HG03045 (cell line): ENCODE measurements around the gene MAN2C1.
"Not testable (repeated sequence)": the region's sequence is repeated elsewhere in the genome, so short reads cannot be mapped to it uniquely, and the experiment has no call there.

Source experiments
- ATAC-seq: cut with Tn5 transposase; IDR thresholded peaks from one replicate; pipeline ENCODE4 v1.9.1; 2021; ENCODE audit warnings: mild to moderate bottlenecking, moderate library complexity; ENCODE audit not compliant: unreplicated experiment

The MAN2C1 gene

GRCh38 chr15:75347222-75348033 lies 21.0 kb downstream of the MAN2C1 start:
- no peak for ATAC-seq

- ATAC-seq: no peak
Observed at GRCh38 chr15:75346796-75347221, 21.6 kb downstream of the MAN2C1 start, which contains the start of gene NEIL1. TSS of gene NEIL1 (plus strand) at chr15:75347039. CDS start at chr15:75348906, 1,867 bp downstream.

- ATAC-seq: not testable (repeated sequence)
Observed at GRCh38 chr15:75343953-75344352, 24.5 kb downstream of the MAN2C1 start.

DNA sequence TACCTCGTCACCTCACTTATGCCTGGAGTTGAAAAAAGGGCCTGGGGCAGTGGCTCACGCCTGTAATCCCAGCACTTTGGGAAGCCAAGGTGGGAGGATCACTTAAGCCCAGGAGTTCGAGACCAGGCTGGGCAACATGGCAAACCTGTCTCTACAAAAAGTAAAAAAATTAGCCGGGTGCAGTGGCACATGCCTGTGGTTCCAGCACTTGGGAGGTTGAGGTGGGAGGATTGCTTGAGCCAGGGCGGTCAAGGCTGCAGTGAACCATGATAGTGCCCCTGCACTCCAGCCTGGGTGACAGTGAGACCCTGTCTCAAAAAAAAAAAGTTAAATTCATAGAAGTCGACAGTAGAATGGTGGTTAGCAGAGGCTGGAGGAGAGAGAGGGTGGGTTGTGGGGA lies 26.2 kb downstream of the MAN2C1 start:
- no peak for ATAC-seq

- ATAC-seq: no peak
Observed at GRCh38 chr15:75339531-75340240, 28.7 kb downstream of the MAN2C1 start.

DNA sequence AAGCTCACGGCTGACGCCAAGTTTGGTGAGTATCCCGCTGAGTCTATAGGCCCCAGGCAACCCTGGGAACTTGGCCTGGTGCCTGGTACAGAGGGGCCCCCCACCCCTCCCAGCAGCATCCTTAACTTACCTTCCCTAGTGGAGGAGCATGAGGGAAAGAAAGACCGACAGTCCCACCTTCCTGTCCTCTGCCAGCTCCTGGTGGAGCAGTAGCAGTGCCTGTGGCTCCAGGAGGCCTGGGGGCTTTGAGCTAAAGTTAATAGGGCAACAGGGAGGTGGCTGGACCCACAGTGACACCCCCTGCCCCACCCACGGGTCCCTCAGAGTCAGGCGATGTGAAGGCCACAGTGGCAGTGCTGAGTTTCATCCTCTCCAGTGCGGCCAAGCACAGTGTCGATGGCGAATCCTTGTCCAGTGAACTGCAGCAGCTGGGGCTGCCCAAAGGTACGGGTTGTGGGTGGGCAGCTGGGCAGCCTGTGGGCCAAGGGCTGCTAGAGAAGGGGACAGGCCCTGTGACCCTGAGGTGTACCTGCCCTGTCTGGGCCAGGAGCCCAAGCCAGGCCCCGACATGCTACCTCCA lies 29.7 kb downstream of the MAN2C1 start:
- ATAC-seq: no peak

GRCh38 chr15:75335705-75336355 lies 32.6 kb downstream of the MAN2C1 start, which contains the start of gene COMMD4:
TSS of gene COMMD4 (plus strand) at chr15:75336063. CDS start at chr15:75336090, 27 bp downstream.
- peak; percentile 77 for ATAC-seq

DNA sequence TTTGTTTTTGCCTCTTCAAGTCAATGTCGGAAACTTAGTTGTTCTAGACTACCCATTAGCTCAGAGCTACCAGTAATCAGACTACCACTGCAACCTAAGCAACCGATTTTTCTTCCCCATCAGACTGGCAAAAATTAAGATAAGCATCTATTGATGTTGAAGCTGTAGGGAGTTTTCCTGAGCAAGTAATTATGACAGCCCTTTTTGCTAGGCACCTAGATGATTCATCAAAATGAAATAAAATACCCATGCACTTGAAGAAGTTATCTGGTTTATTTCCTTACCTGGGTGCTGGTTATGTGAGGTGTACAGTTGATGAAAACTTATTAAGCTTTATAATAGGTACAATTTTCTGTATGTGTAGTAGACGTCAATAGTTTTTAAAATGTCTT lies 33.1 kb downstream of the MAN2C1 start:
- no peak for ATAC-seq

DNA sequence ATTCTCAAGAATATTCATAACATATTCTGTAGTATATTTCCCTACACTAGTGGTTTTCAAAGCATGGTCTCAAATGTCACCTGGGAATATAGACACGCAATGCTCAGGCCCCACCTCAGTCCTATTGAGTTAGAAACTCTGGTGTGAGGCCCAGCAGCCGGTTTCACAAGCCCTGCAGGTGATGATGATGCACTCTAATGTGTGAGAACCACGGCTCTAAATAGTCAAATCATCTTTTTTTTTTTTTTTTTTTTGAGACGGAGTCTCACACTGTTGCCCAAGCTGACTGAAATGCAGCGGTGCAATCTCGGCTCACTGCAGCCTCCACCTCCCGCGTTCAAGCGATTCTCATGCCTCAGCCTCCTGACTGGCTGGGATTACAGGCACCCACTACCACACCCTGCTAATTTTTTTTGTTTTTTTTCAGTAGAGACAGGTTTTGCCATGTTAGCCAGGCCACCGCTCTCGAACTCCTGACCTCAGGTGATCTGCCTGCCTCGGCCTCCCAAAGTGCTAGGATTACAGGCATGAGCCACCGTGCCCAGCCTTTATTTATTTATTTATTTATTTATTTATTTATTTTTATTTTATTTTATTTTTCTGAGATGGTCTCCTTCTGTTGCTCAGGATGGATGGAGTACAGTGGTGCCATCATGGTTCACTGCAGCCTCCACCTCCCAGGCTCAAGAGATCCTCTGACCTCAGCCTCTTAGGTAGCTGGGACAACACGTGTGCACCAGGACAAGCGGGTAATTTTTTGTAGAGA lies 34.6 kb downstream of the MAN2C1 start:
- ATAC-seq: not testable (repeated sequence)

- not testable (repeated sequence) for ATAC-seq
Observed at GRCh38 chr15:75332093-75332492, 36.3 kb downstream of the MAN2C1 start.

- ATAC-seq: no peak
Observed at GRCh38 chr15:75329571-75329970, 38.8 kb downstream of the MAN2C1 start.

DNA sequence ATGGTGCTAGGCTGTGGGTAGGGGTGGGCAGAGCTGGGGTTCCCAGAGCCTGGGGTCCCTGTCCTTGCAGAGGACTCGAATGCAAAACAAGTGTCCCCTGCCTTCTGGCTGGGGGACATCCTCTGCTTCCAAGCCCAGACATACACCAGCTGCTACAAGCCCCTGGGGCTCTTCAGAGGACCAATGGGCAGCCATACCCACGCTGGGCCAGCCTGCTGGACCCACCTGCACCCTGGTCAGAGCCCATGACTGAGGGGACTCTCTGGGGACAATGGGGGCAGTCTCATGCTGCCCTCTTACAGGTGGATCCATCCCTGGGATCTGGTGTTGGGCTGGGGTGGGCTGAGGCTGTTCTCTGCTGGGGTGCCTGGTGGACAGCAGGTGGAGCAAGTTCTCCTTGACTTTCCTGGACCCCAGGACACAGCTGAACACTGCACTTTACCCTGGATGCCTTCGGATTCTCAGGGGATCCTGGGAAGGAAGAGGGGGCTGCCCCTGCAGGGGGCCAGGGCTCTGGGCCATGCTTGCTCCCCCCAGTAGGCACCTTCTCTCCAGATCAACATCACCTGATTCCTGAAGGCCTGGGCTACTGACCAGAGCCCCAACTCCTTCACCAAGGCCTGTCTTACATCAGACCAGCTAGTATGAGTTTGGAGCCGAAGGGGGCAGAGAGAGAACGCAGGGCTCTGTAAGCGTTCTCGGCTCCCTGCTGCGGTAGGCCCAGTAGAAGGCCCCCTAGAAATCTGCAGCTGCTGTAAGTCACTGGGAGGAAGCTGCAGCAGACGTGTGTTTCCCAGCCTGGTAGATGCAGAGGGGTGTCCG lies 39.7 kb downstream of the MAN2C1 start:
- no peak for ATAC-seq

DNA sequence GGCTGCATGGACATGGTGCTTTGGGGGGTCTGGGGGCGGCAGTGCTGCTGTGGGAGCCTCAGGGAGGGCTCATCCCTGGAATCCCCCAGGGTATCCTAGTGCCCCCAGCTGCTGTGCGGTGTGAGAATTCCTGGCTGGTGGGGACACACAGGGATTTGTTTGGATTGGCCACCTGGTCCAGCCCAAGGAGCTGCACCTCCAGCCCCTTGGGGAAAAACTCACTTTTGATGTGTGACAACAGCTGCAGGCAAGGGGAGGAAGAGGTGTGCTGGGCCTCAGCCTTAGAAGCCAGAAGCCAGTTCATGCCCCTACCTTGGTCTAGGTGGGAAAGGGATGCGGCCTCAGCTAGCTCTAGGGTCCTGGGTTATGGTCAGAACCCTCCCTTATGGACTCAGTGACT lies 40.9 kb downstream of the MAN2C1 start:
- no peak for ATAC-seq

DNA sequence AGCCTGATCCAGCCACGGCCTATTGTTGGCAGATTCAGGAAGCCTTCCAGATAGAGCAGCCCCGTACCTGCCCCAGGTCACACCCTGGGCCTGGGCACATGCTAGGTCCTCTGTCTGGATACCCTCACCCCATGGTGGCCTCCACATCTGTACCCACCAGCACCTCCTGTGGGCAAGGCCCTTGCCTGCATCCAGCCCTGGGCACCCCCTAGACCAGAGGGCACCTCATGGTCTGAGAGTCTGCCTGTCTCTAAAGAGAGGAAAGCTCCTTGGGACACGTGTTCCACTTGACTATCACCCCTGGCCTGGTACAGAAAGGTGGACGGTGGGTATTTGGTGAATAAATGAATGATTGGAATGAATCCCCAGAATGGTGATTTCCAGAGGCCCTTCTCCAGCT lies 41.4 kb downstream of the MAN2C1 start:
- ATAC-seq: no peak

DNA sequence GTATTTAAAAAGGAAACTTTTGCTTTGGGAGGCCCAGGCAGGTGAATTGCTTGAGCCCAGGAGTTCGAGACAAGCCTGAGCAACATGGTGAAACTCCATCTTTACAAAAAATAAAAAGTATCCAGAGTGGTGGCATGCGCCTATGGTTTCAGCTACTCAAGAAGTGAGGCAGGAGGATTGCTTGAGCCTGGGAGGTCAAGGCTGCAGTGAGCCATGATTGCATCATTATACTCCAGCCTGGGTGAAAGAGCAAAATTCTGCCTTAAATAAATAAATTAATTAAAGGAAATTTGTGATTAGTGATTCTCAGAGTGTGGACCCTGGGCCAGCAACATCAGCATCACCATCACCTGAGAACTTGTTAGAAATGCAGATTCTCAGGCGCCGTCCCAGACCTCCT lies 42.5 kb downstream of the MAN2C1 start:
- ATAC-seq: no peak

DNA sequence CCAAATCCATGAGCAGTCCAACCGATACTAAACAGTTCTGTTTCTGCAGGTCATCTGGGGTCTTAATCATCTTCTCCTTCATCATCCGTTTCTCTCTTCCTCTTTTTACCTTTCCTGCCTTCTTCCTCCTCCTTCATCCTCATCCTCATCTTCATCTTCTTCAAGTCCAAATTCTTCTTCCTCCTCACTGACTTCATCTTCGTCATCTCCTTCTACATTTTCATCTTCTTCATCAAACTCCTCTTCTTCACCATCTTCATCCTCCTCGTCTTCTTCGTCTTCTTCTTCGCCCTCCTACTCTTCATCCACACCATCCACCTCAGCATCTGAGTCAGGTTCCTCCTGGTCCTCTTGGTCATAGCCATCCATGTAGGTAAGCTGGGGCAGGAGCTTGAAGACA lies 46.7 kb downstream of the MAN2C1 start:
- no peak for ATAC-seq

DNA sequence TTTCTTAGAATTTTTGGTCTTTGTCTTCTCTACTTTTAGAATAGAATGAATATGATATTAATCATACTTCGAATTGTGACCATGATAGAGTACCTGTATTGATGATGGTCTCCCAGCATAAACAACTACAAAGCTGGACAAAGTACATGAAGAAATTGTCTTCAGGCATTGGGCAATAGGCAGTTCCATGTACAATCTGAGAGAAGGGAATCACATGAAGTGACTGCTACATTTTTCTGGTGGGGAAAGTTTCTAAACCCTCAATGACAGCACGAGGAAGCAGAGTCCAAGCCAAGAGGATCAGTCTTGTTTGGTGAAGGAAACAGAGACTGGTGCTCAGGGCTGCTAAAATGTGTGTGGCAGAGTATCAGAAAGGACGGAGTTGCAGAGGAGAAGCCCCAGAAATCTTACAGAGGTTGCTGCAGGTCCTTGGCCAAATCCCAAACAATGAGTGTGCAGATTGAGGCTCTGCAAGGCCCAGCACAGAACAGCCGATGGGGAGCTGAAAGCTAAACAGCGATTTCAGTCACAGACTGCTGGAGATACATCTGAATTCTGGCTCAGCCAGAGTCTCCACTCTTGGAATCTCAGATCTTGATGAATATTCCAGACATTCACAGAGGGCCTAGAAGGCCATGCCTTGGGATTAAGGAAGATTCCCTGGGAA lies 49.0 kb downstream of the MAN2C1 start:
- not testable (repeated sequence) for ATAC-seq

DNA sequence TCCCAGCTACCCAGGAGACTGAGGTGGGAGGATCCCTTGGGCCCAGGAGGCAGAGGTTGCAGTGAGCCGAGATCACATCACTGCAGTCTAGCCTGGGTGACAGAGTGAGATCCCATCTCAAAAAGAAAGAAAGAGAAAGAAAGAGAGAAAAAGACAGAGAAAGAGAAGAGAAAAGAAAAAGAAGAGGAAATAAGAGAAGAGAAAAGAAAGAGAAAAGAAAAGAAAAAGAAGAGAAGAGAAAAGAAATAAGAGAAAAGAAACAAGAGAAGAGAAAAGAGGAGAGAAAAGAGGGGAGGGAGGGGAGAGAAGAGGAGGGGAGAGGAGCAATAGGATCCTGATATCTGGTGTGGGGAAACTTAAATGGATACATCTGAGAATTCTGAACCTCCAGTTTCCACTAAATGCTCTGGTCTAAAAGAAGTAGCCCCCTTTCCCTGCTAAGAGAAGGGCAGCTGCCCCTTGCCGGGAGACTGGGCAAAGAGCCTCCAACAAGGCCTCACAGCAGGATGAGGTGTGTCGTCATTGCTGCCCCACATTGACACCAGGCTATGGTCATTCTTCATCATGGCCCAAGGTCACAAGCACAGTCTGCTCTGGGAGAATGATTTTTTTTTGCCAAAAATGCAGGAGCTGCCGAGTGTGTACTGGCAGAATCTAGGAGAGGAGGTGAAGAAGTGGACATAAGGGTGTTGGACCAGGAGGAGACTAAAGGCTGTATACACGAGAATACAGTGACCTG lies 53.7 kb downstream of the MAN2C1 start:
- ATAC-seq: no peak
